K562 (cell line): ENCODE measurements around the gene AIG1. TPM values are rescaled to one million over a fixed set of nuclear protein-coding genes. Genes with fewer than 3 reads are reported as not detected.

Experiments
- ATAC-seq: fragments of 200-7000 bp; cut with Tn5 transposase; 3 replicates; pipeline ENCODE4 v1.9.1; 2020; ENCODE audit warnings: moderate library complexity
- BruUV-seq: library from RNA; stranded (reverse); fragments of 400-500 nt; replicated peaks from 2 replicates; lab custom pipeline; 2021; lab: Mats Ljungman, UMichigan
- CTCF ChIA-PET: fragments of 300-600 bp; formaldehyde crosslinking; extraction: SDS; loops from one replicate; lab custom pipeline; 2021; ENCODE audit warnings: low intra/inter-chr PET ratio; lab: Yijun Ruan, JAX
- POLR2A ChIA-PET: fragments of 300-600, 350-650 bp; sonication (Branson Sonifier 250); formaldehyde crosslinking; extraction: SDS; loops from one replicate; lab custom pipeline; 2021; ENCODE audit warnings: antibody characterized with exemption, inconsistent platforms; lab: Yijun Ruan, JAX
- DNase-seq, 4 experiments: peaks; one replicate each; pipeline versions ENCODE4 v3.0.0 to v3.0.0-alpha.2; 2011 to 2018; ENCODE audit warnings: low spot score in 3 of 4, mixed read lengths in 3 of 4; ENCODE audit errors: extremely low read depth in 1 of 4
- FAIRE-seq: peaks from 2 replicates; lab custom pipeline; 2011; peaks lifted over from hg19 to GRCh38; lab: Jason Lieb, UNC
- H2AFZ ChIP-seq: 2 replicates; pipeline ENCODE4 v1.6.0; 2011; ENCODE audit warnings: low read depth, low read length, control low read depth, inconsistent platforms
- H3K27ac ChIP-seq: fragments of 200-600 bp; 3 replicates; pipeline ENCODE4 v1.8.0; 2011; ENCODE audit warnings: low read depth, mild to moderate bottlenecking, control low read depth, inconsistent platforms, low read length, moderate library complexity, mixed read lengths; ENCODE audit errors: extremely low read depth
- H3K27me3 ChIP-seq, 2 experiments: fragments of 300-600 bp in 1 of 2; 2 replicates in 1 of 2; 3 replicates in 1 of 2; pipeline versions ENCODE4 v1.6.0 to v1.8.0; 2011; ENCODE audit warnings: inconsistent platforms in 2 of 2, low read length in 2 of 2, mild to moderate bottlenecking in 1 of 2, mixed read lengths in 1 of 2, moderate library complexity in 1 of 2; ENCODE audit not compliant: control insufficient read depth in 2 of 2, insufficient read depth in 2 of 2
- H3K36me3 ChIP-seq: fragments of 300-600 bp; 3 replicates; pipeline ENCODE4 v1.8.0; 2011; ENCODE audit warnings: mild to moderate bottlenecking, low read length, inconsistent platforms; ENCODE audit not compliant: control insufficient read depth, insufficient read depth
- H3K4me1 ChIP-seq, 2 experiments: fragments of 200-600 bp in 1 of 2; replicated peaks in 1 of 2; 2 replicates in 1 of 2; 3 replicates in 1 of 2; pipeline versions ENCODE4 v1.5.1 to v1.8.0; 2011; ENCODE audit warnings: inconsistent platforms in 2 of 2, low read length in 2 of 2, mild to moderate bottlenecking in 1 of 2, mixed read lengths in 1 of 2, moderate library complexity in 1 of 2; ENCODE audit not compliant: control insufficient read depth in 2 of 2, insufficient read depth in 2 of 2
- H3K4me2 ChIP-seq: 2 replicates; pipeline ENCODE4 v1.6.1; 2011; ENCODE audit warnings: low read length, control low read depth, inconsistent platforms, mixed read lengths; ENCODE audit not compliant: insufficient read depth
- H3K4me3 ChIP-seq: fragments of 200-600 bp; sonication (generic), shearing (Covaris generic); 2 replicates; pipeline ENCODE4 v1.5.1; 2016; ENCODE audit warnings: control low read depth, inconsistent platforms
- H3K79me2 ChIP-seq: fragments of 200-600 bp; 3 replicates; pipeline ENCODE4 v1.8.0; 2011; ENCODE audit warnings: low read length, inconsistent platforms; ENCODE audit not compliant: control insufficient read depth, insufficient read depth
- H3K9ac ChIP-seq, 2 experiments: 2 replicates each; pipeline versions ENCODE4 v1.6.0 to v1.6.1; 2011; ENCODE audit warnings: low read depth in 2 of 2, low read length in 2 of 2, control low read depth in 1 of 2, inconsistent platforms in 1 of 2, mild to moderate bottlenecking in 1 of 2, mixed read lengths in 1 of 2; ENCODE audit not compliant: insufficient read depth in 1 of 2
- H3K9me1 ChIP-seq: one replicate; pipeline ENCODE4 v1.6.0; 2011; ENCODE audit warnings: inconsistent platforms, mild to moderate bottlenecking, low read length, moderate library complexity; ENCODE audit not compliant: control insufficient read depth, insufficient read depth
- H3K9me3 ChIP-seq: replicated peaks from 2 replicates; pipeline ENCODE4 v1.5.1; 2011; ENCODE audit warnings: low read depth, low read length, inconsistent platforms; ENCODE audit not compliant: control insufficient read depth, insufficient read depth
- H4K20me1 ChIP-seq: replicated peaks from 2 replicates; pipeline ENCODE4 v1.6.1; 2011; ENCODE audit warnings: low read length, inconsistent platforms, mixed read lengths; ENCODE audit not compliant: control insufficient read depth, insufficient read depth
- ATF7 ChIP-seq: fragments of 450-650 bp; IDR thresholded peaks from 2 replicates; pipeline ENCODE4 v1.7.1; 2014; ENCODE audit warnings: mild to moderate bottlenecking, moderate library complexity
- BHLHE40 ChIP-seq: IDR thresholded peaks from 2 replicates; pipeline ENCODE4 v1.6.1; 2011; ENCODE audit warnings: low read length, improper control_type of control experiment
- CHD1 ChIP-seq: fragments of 200-600 bp; sonication (generic); IDR thresholded peaks from one replicate; pipeline ENCODE4 v1.6.1; 2012; ENCODE audit warnings: mild to moderate bottlenecking, moderate library complexity, low read length, inconsistent platforms
- CTCFL ChIP-seq: IDR thresholded peaks from 2 replicates; pipeline ENCODE4 v1.6.1; 2011; ENCODE audit warnings: borderline replicate concordance, low read depth, mild to moderate bottlenecking, moderate library complexity, low read length; ENCODE audit not compliant: insufficient read depth, poor library complexity, severe bottlenecking
- HDAC8 ChIP-seq: fragments of 450-650 bp; IDR thresholded peaks from 2 replicates; pipeline ENCODE4 v1.6.1; 2016; ENCODE audit warnings: mild to moderate bottlenecking, missing genetic modification characterization, moderate library complexity, missing compliant biosample characterization
- KDM2B ChIP-seq: fragments of 250-450 bp; sonication (Bioruptor Pico); IDR thresholded peaks from 2 replicates; pipeline ENCODE4 v1.8.0; 2021; ENCODE audit warnings: mild to moderate bottlenecking, moderate library complexity
- NUFIP1 ChIP-seq: fragments of 450-650 bp; IDR thresholded peaks from 2 replicates; pipeline ENCODE4 v1.6.1; 2018; ENCODE audit not compliant: partially characterized antibody
- PHF20 ChIP-seq: fragments of 450-650 bp; IDR thresholded peaks from 2 replicates; pipeline ENCODE4 v1.6.1; 2018; ENCODE audit not compliant: partially characterized antibody
- POLR2H ChIP-seq: IDR thresholded peaks from 2 replicates; pipeline ENCODE4 v1.6.1; 2016; ENCODE audit warnings: missing genetic modification characterization, low read depth, mild to moderate bottlenecking, control low read depth, missing compliant biosample characterization, moderate library complexity
- RBFOX2 ChIP-seq: fragments of 200-400 bp; formaldehyde crosslinking; IDR thresholded peaks from 2 replicates; pipeline ENCODE4 v1.6.1; 2017; ENCODE audit warnings: low read depth, mild to moderate bottlenecking, low read length, moderate library complexity
- RFX5 ChIP-seq: IDR thresholded peaks from 2 replicates; pipeline ENCODE4 v1.6.1; 2011; ENCODE audit warnings: low read depth, mild to moderate bottlenecking, improper control_type of control experiment, low read length
- SETDB1 ChIP-seq: IDR thresholded peaks from one replicate; pipeline ENCODE4 v1.6.1; 2012; ENCODE audit warnings: low read length, control low read depth, inconsistent platforms
- SP1 ChIP-seq: sonication (generic); formaldehyde crosslinking; IDR thresholded peaks from 2 replicates; pipeline ENCODE4 v1.8.1; 2022; ENCODE audit warnings: mild to moderate bottlenecking, missing genetic modification reagents
- SPI1 ChIP-seq: IDR thresholded peaks from 2 replicates; pipeline ENCODE4 v1.6.1; 2011; ENCODE audit warnings: low read depth, low read length, control low read depth, borderline replicate concordance
- ZBED1 ChIP-seq: IDR thresholded peaks from 2 replicates; pipeline ENCODE4 v1.6.1; 2014
- ZNF444 ChIP-seq: fragments of 250-450 bp; sonication (Bioruptor Pico); IDR thresholded peaks from 2 replicates; pipeline ENCODE4 v1.4.0; 2020; ENCODE audit warnings: mild to moderate bottlenecking, moderate library complexity
- WGBS: fragments of 100-300 bp; shearing (Covaris generic); methylation state at CpG from one replicate; pipeline ENCODE4 v1.1.6; 2016; ENCODE audit warnings: low coverage, mixed read lengths; ENCODE audit not compliant: insufficient coverage; ENCODE audit errors: missing lambda C conversion rate; 5-methylcytosine and 5-hydroxymethylcytosine counted together
- in situ Hi-C: fragments of 300-500 bp; cut with MboI; formaldehyde crosslinking; loops from 4 replicates; pipeline ENCODE4 v1.15.0; 2018; ENCODE audit warnings: inconsistent platforms, mixed read lengths
- intact Hi-C: fragments of 100-400 bp; cut with micrococcal nuclease; formaldehyde crosslinking; loops from 2 replicates; pipeline ENCODE4 v1.14.2; 2022
- polyA plus RNA-seq, 8 experiments: library from polyadenylated mRNA; depleted of rRNA in 4 of 8; stranded (reverse) in 5 of 8; unstranded in 3 of 8; fragments of >200 nt; fragmentation: Nextera tagmentation in 2 of 8; fragmentation: Illumina TruSeq in 1 of 8; extraction: Ambion mirVana in 2 of 8; extraction: Trizol in 1 of 8; gene quantifications; 2 replicates each; pipeline versions ENCODE4 v1.2.1 to v1.2.3, GENCODE V29; 2011 to 2014; ENCODE audit warnings: inconsistent platforms in 1 of 8, missing spikeins in 1 of 8
- total RNA-seq, 7 experiments: library from RNA; depleted of rRNA in 6 of 7; stranded (reverse); fragments of >200 nt in 6 of 7; fragmentation: Illumina TruSeq in 2 of 7; extraction: Trizol in 2 of 7; gene quantifications; 2 replicates each; pipeline versions ENCODE4 v1.2.1 to v1.2.3, GENCODE V29; 2011 to 2021; ENCODE audit warnings: low replicate concordance in 1 of 7

AIG1 gene
- total and polyA plus RNA-seq, 9 of the 15 experiments (the other 6 are each of a cell fraction or from before 2014, with no cell fraction given): 74.8 to 333 (median 127) TPM

GRCh38 chr6:143112084-143112768, 51.5 kb downstream of the AIG1 start:
- FAIRE-seq (no peak), DNase-seq (no peak), ATAC-seq (no peak; the same call in 2 of the 3 replicates)
- Histone ChIP-seq H3K4me1 (no peaks in the 10 kb centered on the region; a peak in 3 of 5 replicates), H3K9ac (no peak overlapping the region), H3K4me3 (no peak overlapping the region), H4K20me1 (no peaks in the 10 kb centered on the region), H3K9me1 (no peaks in the 10 kb centered on the region), H3K79me2 (no peaks in the 10 kb centered on the region), H3K27me3 (no peaks in the 10 kb centered on the region), H3K9me3 (no peaks in the 10 kb centered on the region), H2AFZ (no peak overlapping the region), H3K27ac (no peak overlapping the region), H3K4me2 (no peak overlapping the region), H3K36me3 (peaks cover 9% of the 10 kb centered on the region; the same call in 2 of the 3 replicates)
- no TSS peak for BruUV-seq
- in situ Hi-C loops (no loop called here), intact Hi-C loops (no loop called here)
- CTCF ChIA-PET: no interaction called here
- POLR2A ChIA-PET: interaction anchor here (0.6 kb wide), 1 partner anchor 1328 kb away, joined by 4 read pairs; no protein-coding TSS in a partner anchor
- 46% methylated on average over 4 of the region's 4 CpGs for WGBS
- TF ChIP-seq CHD1: no peak
- TF ChIP-seq BHLHE40: no peak
- no peak for TF ChIP-seq POLR2H (tag)
- TF ChIP-seq RBFOX2: no peak
- no peak for TF ChIP-seq ZNF444 (CRISPR knock-in tag)
- TF ChIP-seq KDM2B: no peak
- no peak for TF ChIP-seq SP1
- no peak for TF ChIP-seq PHF20
- TF ChIP-seq NUFIP1: no peak
- TF ChIP-seq SETDB1: no peak
- TF ChIP-seq ATF7: no peak
- TF ChIP-seq ZBED1: no peak
- TF ChIP-seq CTCFL: no peak
- TF ChIP-seq SPI1: no peak
- no peak for TF ChIP-seq HDAC8
- TF ChIP-seq RFX5: no peak
